ENCODE measurements around the gene DOK3. TPM values are rescaled to one million over a fixed set of nuclear protein-coding genes. Genes with fewer than 3 reads are reported as not detected.
A peak's percentile ranks its signal among the peaks of the same experiment; 100 is the strongest.

DOK3 gene
- total and polyA plus RNA-seq, 2 of the 13 experiments (the other 11 are each of a cell fraction or from before 2014, with no cell fraction given) = 1.4 to 1.5 TPM

DNA sequence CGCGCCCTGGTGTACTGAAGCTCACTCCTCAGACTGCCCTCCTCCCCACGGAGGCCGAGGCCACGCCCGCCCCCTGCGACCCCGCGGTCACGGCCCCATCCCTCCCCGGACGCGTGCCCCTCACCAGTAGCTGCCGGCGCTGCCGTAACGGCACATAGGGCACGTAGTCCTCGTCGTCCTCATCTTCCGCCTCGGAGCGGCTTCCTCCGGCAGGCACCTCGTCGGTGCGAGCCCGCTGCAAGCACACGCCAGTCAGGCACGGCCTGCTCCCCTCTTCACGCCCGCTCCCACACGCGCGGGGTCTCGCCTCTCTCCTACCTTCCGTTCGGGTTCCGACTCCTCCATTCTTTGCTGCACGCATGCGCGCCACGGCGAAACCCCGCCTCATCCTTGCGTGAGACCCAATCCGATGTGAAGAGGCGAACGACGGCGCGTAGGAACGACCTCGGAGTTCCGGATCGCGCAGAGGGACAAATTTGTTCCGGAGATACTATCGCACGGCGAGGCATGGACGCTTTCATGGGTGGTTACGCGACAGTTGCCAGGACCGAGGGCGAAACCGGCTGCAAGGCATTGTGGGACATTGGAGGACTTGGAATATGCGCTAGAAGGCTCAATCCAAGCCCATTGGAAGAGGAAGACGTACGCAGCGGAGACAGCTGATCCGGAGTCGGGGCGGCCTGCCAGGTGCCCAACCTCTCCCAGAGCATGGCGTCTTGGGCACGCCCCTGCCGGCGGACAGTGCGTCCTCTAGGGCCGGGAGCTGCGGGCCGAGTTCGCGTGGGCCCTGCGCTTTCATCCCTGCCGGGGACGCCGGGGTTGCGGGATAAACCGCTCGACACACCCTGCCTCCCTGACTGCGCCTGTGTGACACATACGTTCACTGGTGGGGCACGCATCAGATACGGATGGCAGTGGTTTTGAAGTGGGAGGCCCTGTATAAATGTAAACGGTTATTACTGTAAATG, 7.3 kb upstream of the DOK3 start, which contains the start of gene DDX41 (continued):
- TF ChIP-seq, protein P1, sequence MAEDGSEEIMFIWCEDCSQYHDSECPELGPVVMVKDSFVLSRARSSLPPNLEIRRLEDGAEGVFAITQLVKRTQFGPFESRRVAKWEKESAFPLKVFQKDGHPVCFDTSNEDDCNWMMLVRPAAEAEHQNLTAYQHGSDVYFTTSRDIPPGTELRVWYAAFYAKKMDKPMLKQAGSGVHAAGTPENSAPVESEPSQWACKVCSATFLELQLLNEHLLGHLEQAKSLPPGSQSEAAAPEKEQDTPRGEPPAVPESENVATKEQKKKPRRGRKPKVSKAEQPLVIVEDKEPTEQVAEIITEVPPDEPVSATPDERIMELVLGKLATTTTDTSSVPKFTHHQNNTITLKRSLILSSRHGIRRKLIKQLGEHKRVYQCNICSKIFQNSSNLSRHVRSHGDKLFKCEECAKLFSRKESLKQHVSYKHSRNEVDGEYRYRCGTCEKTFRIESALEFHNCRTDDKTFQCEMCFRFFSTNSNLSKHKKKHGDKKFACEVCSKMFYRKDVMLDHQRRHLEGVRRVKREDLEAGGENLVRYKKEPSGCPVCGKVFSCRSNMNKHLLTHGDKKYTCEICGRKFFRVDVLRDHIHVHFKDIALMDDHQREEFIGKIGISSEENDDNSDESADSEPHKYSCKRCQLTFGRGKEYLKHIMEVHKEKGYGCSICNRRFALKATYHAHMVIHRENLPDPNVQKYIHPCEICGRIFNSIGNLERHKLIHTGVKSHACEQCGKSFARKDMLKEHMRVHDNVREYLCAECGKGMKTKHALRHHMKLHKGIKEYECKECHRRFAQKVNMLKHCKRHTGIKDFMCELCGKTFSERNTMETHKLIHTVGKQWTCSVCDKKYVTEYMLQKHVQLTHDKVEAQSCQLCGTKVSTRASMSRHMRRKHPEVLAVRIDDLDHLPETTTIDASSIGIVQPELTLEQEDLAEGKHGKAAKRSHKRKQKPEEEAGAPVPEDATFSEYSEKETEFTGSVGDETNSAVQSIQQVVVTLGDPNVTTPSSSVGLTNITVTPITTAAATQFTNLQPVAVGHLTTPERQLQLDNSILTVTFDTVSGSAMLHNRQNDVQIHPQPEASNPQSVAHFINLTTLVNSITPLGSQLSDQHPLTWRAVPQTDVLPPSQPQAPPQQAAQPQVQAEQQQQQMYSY (CRISPR knock-in tag; IDR thresholded peaks at IDR 0.05) = 0 out of 2 replicates have a peak, but pooled peaks have one; percentile 32
- TF ChIP-seq, protein P2, sequence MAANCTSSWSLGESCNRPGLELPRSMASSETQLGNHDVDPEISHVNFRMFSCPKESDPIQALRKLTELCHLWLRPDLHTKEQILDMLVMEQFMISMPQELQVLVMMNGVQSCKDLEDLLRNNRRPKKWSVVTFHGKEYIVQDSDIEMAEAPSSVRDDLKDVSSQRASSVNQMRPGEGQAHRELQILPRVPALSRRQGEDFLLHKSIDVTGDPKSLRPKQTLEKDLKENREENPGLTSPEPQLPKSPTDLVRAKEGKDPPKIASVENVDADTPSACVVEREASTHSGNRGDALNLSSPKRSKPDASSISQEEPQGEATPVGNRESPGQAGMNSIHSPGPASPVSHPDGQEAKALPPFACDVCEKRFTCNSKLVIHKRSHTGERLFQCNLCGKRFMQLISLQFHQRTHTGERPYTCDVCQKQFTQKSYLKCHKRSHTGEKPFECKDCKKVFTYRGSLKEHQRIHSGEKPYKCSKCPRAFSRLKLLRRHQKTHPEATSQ (CRISPR knock-in tag; IDR thresholded peaks at IDR 0.05; ENCODE audit: borderline replicate concordance) = no peak
- no peak for TF ChIP-seq ZNF256 (CRISPR knock-in tag; conservative IDR thresholded peaks at IDR 0.05)
- TF ChIP-seq ZFYVE20 (CRISPR knock-in tag; IDR thresholded peaks at IDR 0.05; ENCODE audit: borderline replicate concordance, low read depth) = no peak
- TF ChIP-seq HDAC6 (IDR thresholded peaks at IDR 0.05; ENCODE audit: low read depth, low read length) = no peak
- 0 out of 2 replicates have a peak, but pooled peaks have one; percentile 55 for TF ChIP-seq ZNF232 (CRISPR knock-in tag; IDR thresholded peaks at IDR 0.05; ENCODE audit: borderline replicate concordance)
- TF ChIP-seq BORCS8-MEF2B (CRISPR knock-in tag; IDR thresholded peaks at IDR 0.05) = peak; percentile 38; the same call in 1 of the 2 replicates
- TF ChIP-seq, protein P3, sequence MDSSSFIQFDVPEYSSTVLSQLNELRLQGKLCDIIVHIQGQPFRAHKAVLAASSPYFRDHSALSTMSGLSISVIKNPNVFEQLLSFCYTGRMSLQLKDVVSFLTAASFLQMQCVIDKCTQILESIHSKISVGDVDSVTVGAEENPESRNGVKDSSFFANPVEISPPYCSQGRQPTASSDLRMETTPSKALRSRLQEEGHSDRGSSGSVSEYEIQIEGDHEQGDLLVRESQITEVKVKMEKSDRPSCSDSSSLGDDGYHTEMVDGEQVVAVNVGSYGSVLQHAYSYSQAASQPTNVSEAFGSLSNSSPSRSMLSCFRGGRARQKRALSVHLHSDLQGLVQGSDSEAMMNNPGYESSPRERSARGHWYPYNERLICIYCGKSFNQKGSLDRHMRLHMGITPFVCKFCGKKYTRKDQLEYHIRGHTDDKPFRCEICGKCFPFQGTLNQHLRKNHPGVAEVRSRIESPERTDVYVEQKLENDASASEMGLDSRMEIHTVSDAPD (CRISPR knock-in tag; IDR thresholded peaks at IDR 0.05) = no peak; the same call in 1 of the 2 replicates
- no peak for TF ChIP-seq LCORL (IDR thresholded peaks at IDR 0.05)
- TF ChIP-seq LCORL (CRISPR knock-in tag; IDR thresholded peaks at IDR 0.05) = peak; percentile 70; the same call in 1 of the 2 replicates
- no peak for TF ChIP-seq HMGA1 (CRISPR knock-in tag; conservative IDR thresholded peaks at IDR 0.05)
- TF ChIP-seq MAFF (IDR thresholded peaks at IDR 0.05; ENCODE audit: low read depth, low read length) = no peak
- TF ChIP-seq HOXA9 (CRISPR knock-in tag; IDR thresholded peaks at IDR 0.05; ENCODE audit: borderline replicate concordance) = peak; percentile 90
- peak; percentile 26; the same call in 1 of the 2 replicates for TF ChIP-seq ZNF550 (CRISPR knock-in tag; IDR thresholded peaks at IDR 0.05; ENCODE audit: borderline replicate concordance)
- peak; percentile 37; the same call in 1 of the 2 replicates for TF ChIP-seq ZSCAN22 (CRISPR knock-in tag; IDR thresholded peaks at IDR 0.05)
- no peak for TF ChIP-seq GABPA (IDR thresholded peaks at IDR 0.05; ENCODE audit: low read depth, low read length)
- peak; percentile 87 for TF ChIP-seq GABPA (CRISPR knock-in tag; IDR thresholded peaks at IDR 0.05; ENCODE audit: low read depth)
- TF ChIP-seq ZNF598 (CRISPR knock-in tag; IDR thresholded peaks at IDR 0.05; ENCODE audit: borderline replicate concordance) = peak; percentile 96
- no peak for TF ChIP-seq ZNF703 (CRISPR knock-in tag; IDR thresholded peaks at IDR 0.05; ENCODE audit: borderline replicate concordance)
- TF ChIP-seq CBFB (CRISPR knock-in tag; IDR thresholded peaks at IDR 0.05) = peak; percentile 86
